Prostate gland (tissue), 2 donors: ENCODE measurements around the gene CDK16.

Experiments used
- CTCF ChIP-seq, 4 experiments: fragments of 200-600 bp in 2 of 4; fragments of 450-650 bp in 2 of 4; sonication (generic) in 2 of 4; IDR thresholded peaks; 1 replicate in 3 of 4; 2 replicates in 1 of 4; pipeline ENCODE4 v1.5.1; 2016 to 2019; ENCODE audit warnings: antibody characterized with exemption in 4 of 4, mild to moderate bottlenecking in 2 of 4, moderate library complexity in 2 of 4
- POLR2A ChIP-seq: fragments of 450-650 bp; IDR thresholded peaks from one replicate; pipeline ENCODE4 v1.6.1; 2016; ENCODE audit warnings: antibody characterized with exemption, mild to moderate bottlenecking
- POLR2AphosphoS5 ChIP-seq: sonication (generic); formaldehyde crosslinking; IDR thresholded peaks from one replicate; pipeline ENCODE4 v1.6.1; 2017; ENCODE audit warnings: antibody characterized with exemption

GRCh38 chrX:47243351-47243750, 24.9 kb downstream of the CDK16 start:
- TF ChIP-seq POLR2AphosphoS5, result no peak
- TF ChIP-seq CTCF (IDR thresholded peaks at IDR 0.05), result no peak
- TF ChIP-seq POLR2A, result no peak
